GM18861 (cell line): ENCODE data around the gene ZNF783.
"Not testable (repeated sequence)": the region's sequence is repeated elsewhere in the genome, so short reads cannot be mapped to it uniquely, and the experiment has no call there.

Experiments
- ATAC-seq: cut with Tn5 transposase; IDR thresholded peaks from one replicate; pipeline ENCODE4 v1.9.1; 2021; ENCODE audit not compliant: unreplicated experiment

The ZNF783 gene

GRCh38 chr7:149261829-149262617 is at the start of gene ZNF783:
TSS of gene ZNF783 (plus strand) at chr7:149262196. CDS start at chr7:149262334, 138 bp downstream.
- peak; percentile 78 for ATAC-seq

- no peak for ATAC-seq
Observed at GRCh38 chr7:149214020-149214720, 47.8 kb upstream of the ZNF783 start.

GRCh38 chr7:149216402-149216801 is 45.6 kb upstream of the ZNF783 start:
- ATAC-seq, result no peak

- no peak for ATAC-seq
Observed at GRCh38 chr7:149217570-149217969, 44.4 kb upstream of the ZNF783 start.

GRCh38 chr7:149218469-149219420 is 43.3 kb upstream of the ZNF783 start:
- no peak for ATAC-seq

GRCh38 chr7:149220534-149220933 is 41.5 kb upstream of the ZNF783 start:
- ATAC-seq, result no peak

- no peak for ATAC-seq
Observed at GRCh38 chr7:149223176-149223575, 38.8 kb upstream of the ZNF783 start.

GRCh38 chr7:149223761-149224160 is 38.2 kb upstream of the ZNF783 start:
- ATAC-seq, result no peak

- ATAC-seq, result no peak
Observed at GRCh38 chr7:149224352-149224751, 37.6 kb upstream of the ZNF783 start.

- no peak for ATAC-seq
Observed at GRCh38 chr7:149225106-149225505, 36.9 kb upstream of the ZNF783 start.

GRCh38 chr7:149225656-149226055 is 36.3 kb upstream of the ZNF783 start:
- ATAC-seq, result no peak

GRCh38 chr7:149226366-149226765 is 35.6 kb upstream of the ZNF783 start:
- not testable (repeated sequence) for ATAC-seq

- ATAC-seq, result no peak
Observed at GRCh38 chr7:149226840-149227494, 35.0 kb upstream of the ZNF783 start.

- no peak for ATAC-seq
Observed at GRCh38 chr7:149228831-149229471, 33.0 kb upstream of the ZNF783 start.

GRCh38 chr7:149229526-149229925 is 32.5 kb upstream of the ZNF783 start:
- no peak for ATAC-seq

- ATAC-seq, result no peak
Observed at GRCh38 chr7:149232362-149232761, 29.6 kb upstream of the ZNF783 start.

GRCh38 chr7:149233655-149234204 is 28.3 kb upstream of the ZNF783 start:
- ATAC-seq, result not testable (repeated sequence)

- ATAC-seq, result no peak
Observed at GRCh38 chr7:149237502-149237901, 24.5 kb upstream of the ZNF783 start.

- no peak for ATAC-seq
Observed at GRCh38 chr7:149238051-149238450, 23.9 kb upstream of the ZNF783 start.
